KMS-11 (cell line): ENCODE data around the gene OGA.

Experiments used
- H2AFZ ChIP-seq: fragments of 200-600 bp; sonication (generic); 2 replicates; pipeline ENCODE4 v1.6.1; 2016; ENCODE audit warnings: antibody characterized with exemption, mixed run types, low read depth
- H3K27ac ChIP-seq: fragments of 200-600 bp; sonication (generic); 2 replicates; pipeline ENCODE4 v1.6.1; 2016; ENCODE audit warnings: mild to moderate bottlenecking, mixed run types
- H3K27me3 ChIP-seq: fragments of 200-600 bp; sonication (generic); 2 replicates; pipeline ENCODE4 v1.6.1; 2017; ENCODE audit warnings: mild to moderate bottlenecking, low read depth, mixed run types, moderate library complexity; ENCODE audit not compliant: insufficient read depth
- H3K36me3 ChIP-seq: fragments of 200-600 bp; sonication (generic); 2 replicates; pipeline ENCODE4 v1.6.1; 2017; ENCODE audit warnings: mild to moderate bottlenecking, mixed run types; ENCODE audit not compliant: insufficient read depth
- H3K4me1 ChIP-seq: fragments of 200-600 bp; sonication (generic); 2 replicates; pipeline ENCODE4 v1.6.1; 2016; ENCODE audit warnings: mild to moderate bottlenecking, low read depth, mixed run types; ENCODE audit not compliant: poor library complexity, severe bottlenecking
- H3K4me2 ChIP-seq: fragments of 200-600 bp; sonication (generic); 2 replicates; pipeline ENCODE4 v1.7.0; 2016; ENCODE audit warnings: mild to moderate bottlenecking, mixed run types
- H3K4me3 ChIP-seq: fragments of 200-600 bp; sonication (generic); IDR thresholded peaks from 2 replicates; pipeline ENCODE4 v1.6.1; 2017; ENCODE audit warnings: low read depth, low read length, mixed read lengths; ENCODE audit not compliant: insufficient read depth
- H3K79me2 ChIP-seq: fragments of 200-600 bp; sonication (generic); 2 replicates; pipeline ENCODE4 v1.6.1; 2016; ENCODE audit warnings: low read depth, mixed run types; ENCODE audit not compliant: insufficient read depth
- H3K9ac ChIP-seq: fragments of 200-600 bp; sonication (generic); 2 replicates; pipeline ENCODE4 v1.6.1; 2016; ENCODE audit warnings: mild to moderate bottlenecking, mixed run types
- H4K20me1 ChIP-seq: fragments of 200-600 bp; sonication (generic); 2 replicates; pipeline ENCODE4 v1.6.1; 2016; ENCODE audit warnings: mild to moderate bottlenecking, mixed run types; ENCODE audit not compliant: insufficient read depth
- TF ChIP-seq, protein P1 (sequence below): fragments of 200-600 bp; sonication (generic); conservative IDR thresholded peaks from 2 replicates; pipeline ENCODE4 v1.6.1; 2017; ENCODE audit warnings: low read depth, mild to moderate bottlenecking, antibody characterized with exemption, low read length, moderate library complexity, mixed read lengths

Gene OGA

DNA sequence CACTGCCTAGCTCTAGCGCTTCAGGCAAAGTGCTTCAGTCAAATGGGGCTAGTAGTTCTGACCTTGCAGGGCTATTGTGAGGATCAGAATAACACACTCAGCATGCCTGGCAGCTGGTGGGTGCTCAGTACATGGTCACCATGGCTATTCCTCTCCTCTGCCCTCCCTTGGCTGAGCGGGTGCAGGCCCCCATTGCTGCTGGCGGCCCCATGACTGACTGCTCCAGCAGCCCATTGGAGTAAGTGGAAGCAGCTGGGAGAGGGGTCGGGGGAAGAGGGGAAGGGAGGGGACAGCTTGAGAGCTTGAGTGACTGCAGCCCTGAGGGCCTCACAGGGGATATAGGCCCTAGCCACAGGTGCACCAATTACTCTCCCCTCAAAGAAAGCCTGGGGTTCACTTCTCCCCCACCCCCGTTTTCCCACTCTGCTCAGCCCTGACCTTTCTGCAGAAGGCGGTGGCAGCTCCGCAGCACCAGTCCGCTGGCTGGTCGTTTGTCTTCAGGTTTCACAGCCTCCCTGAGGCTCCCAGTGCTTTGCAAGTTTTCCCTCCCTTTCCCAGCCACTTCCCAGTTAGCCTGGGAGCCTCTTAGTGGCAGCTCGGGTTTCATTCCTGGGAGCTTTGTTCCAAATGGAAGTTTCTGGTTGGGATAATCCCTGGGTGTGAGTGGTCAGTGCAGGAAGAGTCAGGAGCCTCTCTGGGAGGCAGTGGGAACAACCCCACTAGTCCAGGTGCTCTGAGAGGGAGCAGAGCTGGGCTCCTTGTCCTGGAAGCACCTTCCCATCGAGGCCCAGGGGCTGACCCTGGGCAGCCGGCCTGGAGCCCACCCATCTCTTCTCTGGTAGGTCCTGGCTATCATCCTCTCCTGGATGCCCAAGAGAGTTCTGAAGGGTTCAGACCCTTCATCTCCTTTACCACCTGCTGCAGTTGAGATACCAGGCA, 58.7 kb downstream of the OGA start:
- Histone ChIP-seq H3K27me3 (no peaks in the 10 kb centered on the region), H3K4me2 (no peak overlapping the region), H3K4me1 (no peaks in the 10 kb centered on the region), H3K9ac (no peak overlapping the region), H2AFZ (no peak overlapping the region), H3K27ac (no peak overlapping the region), H3K79me2 (no peaks in the 10 kb centered on the region), H4K20me1 (no peaks in the 10 kb centered on the region), H3K4me3 (no peak overlapping the region), H3K36me3 (no peaks in the 10 kb centered on the region)
- TF ChIP-seq, protein P1, sequence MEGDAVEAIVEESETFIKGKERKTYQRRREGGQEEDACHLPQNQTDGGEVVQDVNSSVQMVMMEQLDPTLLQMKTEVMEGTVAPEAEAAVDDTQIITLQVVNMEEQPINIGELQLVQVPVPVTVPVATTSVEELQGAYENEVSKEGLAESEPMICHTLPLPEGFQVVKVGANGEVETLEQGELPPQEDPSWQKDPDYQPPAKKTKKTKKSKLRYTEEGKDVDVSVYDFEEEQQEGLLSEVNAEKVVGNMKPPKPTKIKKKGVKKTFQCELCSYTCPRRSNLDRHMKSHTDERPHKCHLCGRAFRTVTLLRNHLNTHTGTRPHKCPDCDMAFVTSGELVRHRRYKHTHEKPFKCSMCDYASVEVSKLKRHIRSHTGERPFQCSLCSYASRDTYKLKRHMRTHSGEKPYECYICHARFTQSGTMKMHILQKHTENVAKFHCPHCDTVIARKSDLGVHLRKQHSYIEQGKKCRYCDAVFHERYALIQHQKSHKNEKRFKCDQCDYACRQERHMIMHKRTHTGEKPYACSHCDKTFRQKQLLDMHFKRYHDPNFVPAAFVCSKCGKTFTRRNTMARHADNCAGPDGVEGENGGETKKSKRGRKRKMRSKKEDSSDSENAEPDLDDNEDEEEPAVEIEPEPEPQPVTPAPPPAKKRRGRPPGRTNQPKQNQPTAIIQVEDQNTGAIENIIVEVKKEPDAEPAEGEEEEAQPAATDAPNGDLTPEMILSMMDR = no peak

GRCh38 chr10:101758858-101759257, 59.4 kb downstream of the OGA start:
- H3K9ac ChIP-seq = no peak overlapping the region
- no peaks in the 10 kb centered on the region for H3K4me1 ChIP-seq
- H3K4me3 ChIP-seq = no peak overlapping the region
- H3K36me3 ChIP-seq = no peaks in the 10 kb centered on the region
- TF ChIP-seq, protein P1 = no peak
- no peaks in the 10 kb centered on the region for H3K27me3 ChIP-seq
- no peak overlapping the region for H3K4me2 ChIP-seq
- no peak overlapping the region for H2AFZ ChIP-seq
- H4K20me1 ChIP-seq = no peaks in the 10 kb centered on the region
- H3K79me2 ChIP-seq = no peaks in the 10 kb centered on the region
- H3K27ac ChIP-seq = no peak overlapping the region

- H3K4me2 ChIP-seq = no peak overlapping the region
- H3K79me2 ChIP-seq = no peaks in the 10 kb centered on the region
- no peak overlapping the region for H3K4me3 ChIP-seq
- no peak overlapping the region for H2AFZ ChIP-seq
- H4K20me1 ChIP-seq = no peaks in the 10 kb centered on the region
- no peak overlapping the region for H3K9ac ChIP-seq
- H3K4me1 ChIP-seq = no peaks in the 10 kb centered on the region
- no peaks in the 10 kb centered on the region for H3K36me3 ChIP-seq
- no peak overlapping the region for H3K27ac ChIP-seq
- TF ChIP-seq, protein P1 = no peak
- no peaks in the 10 kb centered on the region for H3K27me3 ChIP-seq
These were observed 66.0 kb downstream of the OGA start for GRCh38 chr10:101752241-101752640.

DNA sequence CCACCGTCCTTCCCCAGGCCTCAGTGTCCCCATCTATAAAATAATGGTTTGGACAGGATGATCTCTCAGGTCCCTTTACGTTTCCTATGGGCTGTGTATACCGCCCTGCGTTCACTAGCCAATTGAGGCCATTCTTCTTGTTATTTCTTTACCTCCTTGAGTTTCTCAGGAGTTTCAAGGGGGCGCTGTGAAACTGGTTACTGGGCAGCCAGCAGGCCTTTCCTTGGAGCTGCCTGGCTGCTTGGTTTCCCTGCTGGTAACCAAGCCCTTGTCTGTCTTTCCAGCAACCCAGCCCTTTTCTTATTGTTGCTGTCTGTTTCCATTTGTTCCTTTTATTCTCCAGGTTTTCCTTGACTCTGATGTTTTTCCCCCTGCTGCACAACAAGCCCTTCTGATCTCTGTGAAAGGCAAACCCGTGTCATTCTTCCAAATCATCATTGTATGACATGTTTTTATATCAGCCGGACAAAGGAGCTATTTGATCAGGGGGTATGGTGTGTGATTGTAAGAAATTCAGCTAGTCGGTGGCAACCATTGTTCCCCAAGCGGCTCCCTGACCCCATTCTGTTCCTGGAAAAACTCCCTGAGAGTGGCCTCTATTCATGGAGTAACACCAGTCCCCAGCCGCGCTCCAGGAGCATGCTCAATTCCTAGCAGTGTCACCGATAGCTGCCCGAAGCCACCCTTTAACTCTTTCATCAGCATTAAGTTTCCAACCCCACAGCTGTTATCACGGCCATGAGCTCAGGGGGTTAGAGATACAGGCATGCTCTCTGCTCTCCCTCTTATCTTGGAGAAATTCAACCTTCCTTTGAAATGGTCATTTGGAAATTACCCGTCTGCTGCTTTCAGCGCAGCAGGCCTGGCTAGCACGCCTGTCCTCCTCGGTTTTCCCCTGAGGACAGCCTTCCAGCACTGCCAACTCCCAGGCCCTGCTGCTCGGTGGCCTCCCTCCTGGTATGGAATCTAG, 68.9 kb downstream of the OGA start:
- H3K4me3 ChIP-seq = no peak overlapping the region
- H3K4me2 ChIP-seq = no peak overlapping the region
- H3K79me2 ChIP-seq = no peaks in the 10 kb centered on the region
- H2AFZ ChIP-seq = no peak overlapping the region
- TF ChIP-seq, protein P1 = no peak
- no peaks in the 10 kb centered on the region for H3K4me1 ChIP-seq
- no peaks in the 10 kb centered on the region for H3K36me3 ChIP-seq
- no peaks in the 10 kb centered on the region for H3K27me3 ChIP-seq
- H4K20me1 ChIP-seq = no peaks in the 10 kb centered on the region
- H3K27ac ChIP-seq = no peak overlapping the region
- H3K9ac ChIP-seq = no peak overlapping the region
